AG04449 (cell line): ENCODE measurements around the gene SWAP70.
"Not testable (repeated sequence)": the region's sequence is repeated elsewhere in the genome, so short reads cannot be mapped to it uniquely, and the experiment has no call there.

Experiments
- CTCF ChIA-PET: fragments of 350-600 bp; formaldehyde crosslinking; extraction: SDS; loops from one replicate; lab custom pipeline; 2021; ENCODE audit warnings: antibody characterized with exemption; lab: Yijun Ruan, JAX
- POLR2A ChIA-PET: fragments of 400-600, 350-600 bp; formaldehyde crosslinking; extraction: SDS; loops from one replicate; lab custom pipeline; 2020; ENCODE audit warnings: antibody characterized with exemption, inconsistent platforms; lab: Yijun Ruan, JAX
- DNase-seq: peaks from one replicate; pipeline ENCODE4 v3.0.0-alpha.2; 2010; ENCODE audit warnings: low read depth, low spot score
- H3K4me3 ChIP-seq: 2 replicates; pipeline ENCODE4 v1.5.1; 2011; ENCODE audit warnings: low read depth, mild to moderate bottlenecking, control low read depth, low read length
- TF ChIP-seq, protein P1 (sequence below): IDR thresholded peaks from one replicate; pipeline ENCODE4 v1.5.1; 2011; ENCODE audit warnings: mild to moderate bottlenecking, moderate library complexity, low read length, control low read depth, inconsistent platforms; ENCODE audit not compliant: insufficient read depth; ENCODE audit errors: missing control alignments

SWAP70 gene

DNA sequence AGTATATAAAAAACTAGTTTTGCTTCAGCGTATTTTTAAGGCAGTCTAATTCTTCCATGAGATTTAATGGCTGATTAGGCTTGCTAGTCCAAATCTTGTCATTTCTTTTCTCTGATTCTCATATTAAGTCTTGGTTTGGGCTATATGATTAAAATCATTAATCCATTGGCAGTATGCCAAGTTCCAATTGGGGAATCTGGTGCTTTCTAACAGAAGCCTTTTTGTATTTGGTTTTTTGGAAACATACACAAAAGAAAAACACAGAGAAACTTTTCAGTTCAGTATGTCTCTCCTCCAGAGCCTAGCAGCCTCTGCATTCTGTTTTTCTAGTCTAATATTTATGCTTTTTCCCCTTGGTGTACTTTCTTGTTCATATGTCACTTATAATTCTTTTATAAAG is 37.9 kb downstream of the SWAP70 start:
- DNase-seq, result no peak
- ChIA-PET POLR2A (no interaction called here), CTCF (no interaction called here)
- TF ChIP-seq, protein P1, sequence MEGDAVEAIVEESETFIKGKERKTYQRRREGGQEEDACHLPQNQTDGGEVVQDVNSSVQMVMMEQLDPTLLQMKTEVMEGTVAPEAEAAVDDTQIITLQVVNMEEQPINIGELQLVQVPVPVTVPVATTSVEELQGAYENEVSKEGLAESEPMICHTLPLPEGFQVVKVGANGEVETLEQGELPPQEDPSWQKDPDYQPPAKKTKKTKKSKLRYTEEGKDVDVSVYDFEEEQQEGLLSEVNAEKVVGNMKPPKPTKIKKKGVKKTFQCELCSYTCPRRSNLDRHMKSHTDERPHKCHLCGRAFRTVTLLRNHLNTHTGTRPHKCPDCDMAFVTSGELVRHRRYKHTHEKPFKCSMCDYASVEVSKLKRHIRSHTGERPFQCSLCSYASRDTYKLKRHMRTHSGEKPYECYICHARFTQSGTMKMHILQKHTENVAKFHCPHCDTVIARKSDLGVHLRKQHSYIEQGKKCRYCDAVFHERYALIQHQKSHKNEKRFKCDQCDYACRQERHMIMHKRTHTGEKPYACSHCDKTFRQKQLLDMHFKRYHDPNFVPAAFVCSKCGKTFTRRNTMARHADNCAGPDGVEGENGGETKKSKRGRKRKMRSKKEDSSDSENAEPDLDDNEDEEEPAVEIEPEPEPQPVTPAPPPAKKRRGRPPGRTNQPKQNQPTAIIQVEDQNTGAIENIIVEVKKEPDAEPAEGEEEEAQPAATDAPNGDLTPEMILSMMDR, result no peak
- no peak overlapping the region for H3K4me3 ChIP-seq

DNA sequence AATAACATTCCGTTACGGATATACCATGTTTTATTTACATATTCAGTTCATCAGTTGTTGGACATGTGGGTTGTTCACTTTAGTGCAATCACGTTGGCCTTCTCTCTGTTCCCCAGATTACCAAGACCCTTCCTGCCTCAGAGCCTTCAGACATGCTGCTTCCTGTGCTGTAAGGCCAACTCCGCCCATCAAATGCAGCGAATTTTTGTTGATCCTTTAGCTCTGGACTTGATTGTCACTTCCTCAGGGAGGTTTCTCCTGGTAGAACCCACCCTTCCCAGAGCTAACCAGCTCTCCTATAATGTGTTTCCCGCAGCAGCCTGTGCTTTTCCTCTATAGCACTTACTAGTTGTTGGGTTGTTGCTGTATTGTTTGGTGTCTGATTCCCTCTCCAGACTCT is 39.4 kb downstream of the SWAP70 start:
- POLR2A ChIA-PET, result no interaction called here
- TF ChIP-seq, protein P1, result no peak
- no peak for DNase-seq
- no peak overlapping the region for H3K4me3 ChIP-seq
- CTCF ChIA-PET, result no interaction called here

DNA sequence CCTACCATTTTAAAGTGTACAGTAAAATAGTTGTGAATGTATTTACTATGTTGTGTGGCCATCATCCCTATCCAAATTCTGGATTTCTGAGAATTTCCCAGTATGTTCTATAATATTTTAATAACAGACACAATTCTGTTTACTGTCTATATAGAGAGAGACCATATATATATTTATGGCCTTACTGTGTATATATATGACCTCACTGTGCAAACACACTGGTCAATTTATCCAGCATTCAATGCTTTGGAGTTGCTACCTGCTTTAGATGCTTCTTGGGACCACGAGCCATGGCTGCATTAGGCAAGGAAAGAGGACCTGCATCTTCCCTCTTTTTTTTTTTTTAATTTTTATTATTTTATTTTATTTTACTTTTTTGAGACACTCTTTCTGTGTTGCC is 40.2 kb downstream of the SWAP70 start:
- POLR2A ChIA-PET, result no interaction called here
- TF ChIP-seq, protein P1, result no peak
- no peak for DNase-seq
- no peak overlapping the region for H3K4me3 ChIP-seq
- CTCF ChIA-PET, result no interaction called here

DNA sequence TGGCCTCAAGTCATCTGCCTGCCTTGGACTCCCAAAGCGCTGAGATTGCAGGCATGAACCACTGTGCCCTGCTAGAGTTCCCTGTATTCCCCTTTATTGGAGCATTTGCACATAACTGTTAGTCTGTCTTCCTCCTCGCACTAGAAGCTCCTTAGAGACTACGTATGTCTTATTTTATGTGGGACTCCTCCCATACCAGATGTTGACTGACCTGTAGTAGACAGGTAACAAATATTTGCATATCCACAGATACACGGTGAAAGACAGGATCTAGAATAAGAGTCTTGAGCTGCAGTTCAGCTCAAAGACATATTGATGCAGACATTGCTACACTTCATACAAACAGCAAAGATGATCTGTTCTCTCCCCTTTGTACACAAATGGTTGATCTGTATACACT is 40.7 kb downstream of the SWAP70 start:
- H3K4me3 ChIP-seq, result no peak overlapping the region
- ChIA-PET POLR2A (no interaction called here), CTCF (no interaction called here)

DNA sequence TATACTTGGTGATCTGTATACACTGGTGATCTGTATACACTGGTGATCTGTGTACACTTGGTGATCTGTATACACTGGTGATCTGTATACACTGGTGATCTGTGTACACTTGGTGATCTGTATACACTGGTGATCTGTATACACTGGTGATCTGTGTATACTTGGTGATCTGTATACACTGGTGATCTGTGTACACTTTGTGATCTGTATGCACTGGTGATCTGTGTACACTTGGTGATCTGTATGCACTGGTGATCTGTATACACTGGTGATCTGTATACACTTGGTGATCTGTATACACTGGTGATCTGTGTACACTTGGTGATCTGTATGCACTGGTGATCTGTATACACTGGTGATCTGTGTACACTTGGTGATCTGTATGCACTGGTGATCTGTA is 41.5 kb downstream of the SWAP70 start:
- POLR2A ChIA-PET, H3K4me3 ChIP-seq, DNase-seq, CTCF ChIA-PET: not testable (repeated sequence)

More for the DNA sequence above, 40.7 kb downstream of the SWAP70 start:
- DNase-seq, result no peak
- TF ChIP-seq, protein P1, result no peak

DNA sequence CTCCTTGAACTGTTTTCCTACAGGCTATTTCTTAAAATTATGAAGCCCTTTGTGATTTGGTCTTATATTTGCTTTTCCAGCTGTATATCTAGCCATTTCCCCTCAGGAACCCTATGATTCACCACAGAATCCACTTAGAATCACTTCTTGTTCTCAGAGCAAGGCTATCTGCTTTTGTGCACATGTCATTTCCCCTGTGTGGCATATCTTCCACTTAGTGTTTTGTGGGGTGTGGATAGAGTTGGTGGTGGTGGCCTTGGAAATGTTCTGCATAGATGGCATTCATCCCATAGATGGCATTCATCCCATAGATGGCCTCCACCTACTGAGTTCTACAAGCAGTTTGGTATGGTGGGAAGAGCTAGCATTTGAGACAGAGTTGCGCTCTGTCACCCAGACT is 44.7 kb downstream of the SWAP70 start:
- TF ChIP-seq, protein P1, result no peak
- ChIA-PET CTCF (interaction anchor here (0.7 to 1.3 kb wide), 2 partner anchors 16 to 617 kb away, joined by 3 read pairs; no protein-coding TSS in a partner anchor), POLR2A (no interaction called here)
- H3K4me3 ChIP-seq, result no peak overlapping the region
- DNase-seq, result no peak

DNA sequence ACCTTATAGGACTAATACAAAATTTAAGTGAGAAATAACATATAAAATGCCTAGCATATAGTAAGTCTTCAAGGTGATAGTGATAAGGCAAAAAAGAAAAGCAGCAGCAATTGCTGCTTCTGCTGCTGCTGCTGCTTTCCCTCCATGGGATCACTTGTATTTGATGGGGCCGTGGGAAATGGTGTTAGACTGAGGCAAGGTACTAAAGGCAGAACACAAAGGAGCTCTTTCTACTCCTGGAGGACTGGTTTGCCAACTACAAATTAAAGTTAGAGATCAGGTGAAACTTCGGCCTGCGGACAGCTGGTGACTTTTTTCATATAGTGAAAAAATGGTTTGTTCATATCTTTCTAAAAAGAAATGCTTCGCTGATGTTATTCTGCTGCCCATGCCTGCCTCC is 46.3 kb downstream of the SWAP70 start:
- DNase-seq, result no peak
- TF ChIP-seq, protein P1, result no peak
- ChIA-PET CTCF (interaction anchor here (0.8 to 1.1 kb wide), 2 partner anchors 38 to 98 kb away, joined by 3 read pairs; no protein-coding TSS in a partner anchor), POLR2A (no interaction called here)
- H3K4me3 ChIP-seq, result no peak overlapping the region
